Ishikawa (cell line): ENCODE measurements around the gene CRYAB.
A peak's percentile ranks its signal among the peaks of the same experiment; 100 is the strongest.

Source experiments
- CEBPB ChIP-seq: IDR thresholded peaks from 2 replicates; pipeline ENCODE4 v1.6.1; 2012
- CREB1 ChIP-seq: IDR thresholded peaks from 2 replicates; pipeline ENCODE4 v1.6.1; 2012; ENCODE audit warnings: low read depth
- EGR1 ChIP-seq: IDR thresholded peaks from 2 replicates; pipeline ENCODE4 v1.6.1; 2012
- EP300 ChIP-seq: IDR thresholded peaks from 2 replicates; pipeline ENCODE4 v1.6.1; 2012; ENCODE audit warnings: borderline replicate concordance
- FOXM1 ChIP-seq: IDR thresholded peaks from 2 replicates; pipeline ENCODE4 v1.6.1; 2012; ENCODE audit warnings: low read depth, borderline replicate concordance
- MAX ChIP-seq: IDR thresholded peaks from 2 replicates; pipeline ENCODE4 v1.6.1; 2012
- NFIC ChIP-seq: IDR thresholded peaks from 2 replicates; pipeline ENCODE4 v1.6.1; 2012
- RAD21 ChIP-seq: IDR thresholded peaks from 2 replicates; pipeline ENCODE4 v1.6.1; 2012; ENCODE audit warnings: low read depth
- REST ChIP-seq: IDR thresholded peaks from 2 replicates; pipeline ENCODE4 v1.6.1; 2012; ENCODE audit warnings: low read depth, mild to moderate bottlenecking
- TAF1 ChIP-seq: IDR thresholded peaks from 2 replicates; pipeline ENCODE4 v1.6.1; 2012; ENCODE audit warnings: low read depth, mild to moderate bottlenecking
- TCF12 ChIP-seq: IDR thresholded peaks from 2 replicates; pipeline ENCODE4 v1.6.1; 2012; ENCODE audit warnings: low read depth
- TEAD4 ChIP-seq: IDR thresholded peaks from 2 replicates; pipeline ENCODE4 v1.6.1; 2012
- USF1 ChIP-seq: IDR thresholded peaks from 2 replicates; pipeline ENCODE4 v1.6.1; 2012
- YY1 ChIP-seq: IDR thresholded peaks from 2 replicates; pipeline ENCODE4 v1.6.1; 2012; ENCODE audit warnings: low read depth

- no peak for TF ChIP-seq USF1
- no peak for TF ChIP-seq CEBPB
- no peak for TF ChIP-seq MAX
- no peak for TF ChIP-seq REST
- TF ChIP-seq RAD21: no peak; the same call in 1 of the 2 replicates
- no peak for TF ChIP-seq CREB1
- TF ChIP-seq TAF1: peak; percentile 30; the same call in 1 of the 2 replicates
- peak; percentile 81 for TF ChIP-seq YY1
- TF ChIP-seq EP300: no peak
- no peak for TF ChIP-seq NFIC
- TF ChIP-seq EGR1: no peak
- TF ChIP-seq FOXM1: no peak
- TF ChIP-seq TEAD4: no peak
- TF ChIP-seq TCF12: no peak
Measured at GRCh38 chr11:111870886-111871692, 40.5 kb downstream of the CRYAB start, which contains the start of gene ALG9.
